Measurements from ENCODE around the gene PITX1.

PITX1 gene

DNA sequence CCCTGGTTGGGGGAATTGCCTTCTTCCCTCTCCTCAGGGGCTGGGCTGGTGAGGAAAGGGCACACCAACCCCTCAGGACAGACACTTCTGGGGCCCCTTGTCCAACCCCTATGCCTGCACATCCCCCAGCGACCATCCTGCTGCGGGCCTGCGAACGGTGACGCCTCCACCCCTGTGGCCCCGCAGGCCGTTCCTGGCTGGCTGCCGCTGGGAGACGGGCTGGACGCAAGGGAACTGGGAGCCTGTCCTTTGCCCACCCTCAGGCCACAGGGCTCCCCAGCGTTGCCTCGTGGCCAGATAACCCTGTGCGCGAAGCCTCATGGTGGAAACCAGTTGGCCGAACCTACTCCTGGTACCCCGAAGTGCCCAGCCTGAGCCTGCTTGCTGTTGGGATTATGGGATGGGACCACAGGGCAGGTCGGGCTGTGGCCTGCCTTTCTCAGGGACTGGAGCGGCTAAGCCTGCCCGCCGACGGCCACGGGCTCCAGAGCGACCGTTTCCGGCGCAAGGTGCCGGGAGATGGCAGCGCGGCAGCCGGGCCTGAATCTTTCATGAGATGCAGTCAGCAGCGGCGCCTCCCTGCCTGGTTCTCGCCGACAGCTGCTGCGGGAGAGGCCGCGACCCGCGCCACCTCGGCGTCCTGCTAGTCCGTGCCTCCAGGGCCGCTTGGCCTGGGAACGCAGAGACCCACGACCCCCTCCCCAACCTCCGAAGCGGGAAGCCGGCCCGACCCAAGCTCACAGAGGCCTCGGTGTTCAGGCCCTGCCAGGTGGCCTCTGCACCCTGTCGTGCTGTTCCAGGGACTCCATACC, 6.5 kb upstream of the PITX1 start:
- DNase-seq: no peak

DNA sequence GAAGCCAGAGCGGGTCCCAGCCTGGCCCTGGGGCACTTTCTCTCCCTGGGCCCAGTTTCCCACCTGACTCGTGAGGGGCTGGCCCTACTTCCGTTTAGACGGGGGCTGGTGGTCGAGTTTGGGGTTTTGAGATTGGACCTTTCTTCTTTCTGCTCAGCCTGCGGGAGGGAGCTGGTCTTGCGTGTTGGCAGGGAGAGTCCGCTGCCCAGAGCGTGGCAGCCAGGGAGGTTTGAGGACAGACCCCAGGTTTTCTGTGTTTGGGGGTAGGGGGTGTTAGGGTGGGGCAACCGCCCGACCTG, 6.0 kb upstream of the PITX1 start:
- no peak for DNase-seq

GRCh38 chr5:135039271-135040033, 5.4 kb upstream of the PITX1 start:
- DNase-seq: no peak

GRCh38 chr5:135038813-135039270, 4.8 kb upstream of the PITX1 start:
- DNase-seq: no peak

- no peak for DNase-seq
Measured at GRCh38 chr5:135038205-135038812, 4.3 kb upstream of the PITX1 start.

- no peak for DNase-seq
Measured at GRCh38 chr5:135037519-135038204, 3.6 kb upstream of the PITX1 start.

DNA sequence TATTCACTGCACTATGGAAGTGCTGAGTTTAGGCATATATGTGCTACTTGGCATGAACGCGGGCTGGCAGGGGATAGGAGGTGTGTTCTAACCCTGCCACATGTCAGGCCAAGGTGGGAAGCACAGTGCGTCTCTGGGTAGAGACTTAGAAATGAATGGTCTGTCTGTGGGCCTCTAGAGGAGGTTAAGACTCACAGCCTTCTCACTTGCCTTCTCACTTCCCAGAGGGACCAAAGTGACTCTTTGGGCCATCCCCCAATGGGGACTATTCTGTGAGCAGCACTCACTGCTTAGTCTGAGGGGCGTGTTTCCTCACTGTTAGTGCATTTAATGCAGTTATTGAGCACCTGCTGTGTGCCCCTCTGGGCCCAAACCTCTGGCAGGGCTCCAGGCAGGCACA, 2.4 kb upstream of the PITX1 start:
- DNase-seq: no peak

DNA sequence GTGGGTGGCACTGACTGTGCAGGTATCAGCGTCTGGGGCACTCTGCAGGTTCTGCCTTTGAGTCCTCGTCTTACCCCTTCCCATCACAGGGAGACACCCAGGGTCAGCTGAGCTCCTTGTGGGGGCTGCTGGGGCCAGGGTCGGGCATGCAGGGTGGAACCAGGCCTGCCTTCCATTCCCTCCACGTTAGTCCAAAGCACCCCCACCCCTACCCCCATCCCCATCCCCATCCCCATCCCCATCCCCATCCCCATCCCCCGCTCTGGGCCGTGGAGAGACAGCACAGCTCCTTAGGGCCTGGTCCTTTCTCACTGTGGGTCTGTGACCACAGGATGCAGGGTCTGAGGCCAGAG, 1.6 kb upstream of the PITX1 start:
- no peak for DNase-seq

DNA sequence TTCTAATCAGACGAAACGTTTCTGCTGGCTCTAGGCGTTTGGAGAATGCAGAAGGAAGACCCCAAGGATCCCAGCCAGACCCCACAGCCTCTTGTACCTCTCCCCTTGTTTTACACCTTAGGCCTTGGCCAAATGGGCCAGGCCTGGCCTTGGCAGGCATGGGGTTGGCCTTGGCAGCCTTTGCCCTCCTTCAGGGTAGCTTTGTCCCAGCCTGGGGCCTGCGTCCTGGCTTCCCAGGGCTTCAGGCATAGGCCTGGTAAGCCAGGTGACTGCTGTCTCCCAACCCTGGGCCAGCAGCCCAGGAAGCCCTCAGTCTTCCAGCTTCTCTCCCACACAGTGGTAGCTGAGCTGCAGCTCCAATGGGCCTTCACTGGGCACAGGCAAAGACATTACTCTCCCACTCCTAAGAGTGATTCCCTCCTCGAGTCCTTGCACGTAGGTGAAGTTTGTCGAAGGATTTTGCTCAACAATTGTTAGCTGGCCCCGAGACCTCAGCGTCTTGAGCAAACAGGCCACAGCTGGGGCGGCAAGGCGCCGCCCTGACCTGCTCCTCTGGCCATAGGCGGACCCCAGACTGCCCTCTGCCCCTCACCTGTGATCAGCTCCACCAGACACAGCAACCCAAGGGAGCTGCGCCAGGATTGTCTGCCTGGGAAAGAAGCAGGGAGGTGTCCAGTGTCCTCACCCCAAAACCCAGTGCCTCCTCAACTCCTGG, 1.1 kb upstream of the PITX1 start:
- no peak for DNase-seq

DNA sequence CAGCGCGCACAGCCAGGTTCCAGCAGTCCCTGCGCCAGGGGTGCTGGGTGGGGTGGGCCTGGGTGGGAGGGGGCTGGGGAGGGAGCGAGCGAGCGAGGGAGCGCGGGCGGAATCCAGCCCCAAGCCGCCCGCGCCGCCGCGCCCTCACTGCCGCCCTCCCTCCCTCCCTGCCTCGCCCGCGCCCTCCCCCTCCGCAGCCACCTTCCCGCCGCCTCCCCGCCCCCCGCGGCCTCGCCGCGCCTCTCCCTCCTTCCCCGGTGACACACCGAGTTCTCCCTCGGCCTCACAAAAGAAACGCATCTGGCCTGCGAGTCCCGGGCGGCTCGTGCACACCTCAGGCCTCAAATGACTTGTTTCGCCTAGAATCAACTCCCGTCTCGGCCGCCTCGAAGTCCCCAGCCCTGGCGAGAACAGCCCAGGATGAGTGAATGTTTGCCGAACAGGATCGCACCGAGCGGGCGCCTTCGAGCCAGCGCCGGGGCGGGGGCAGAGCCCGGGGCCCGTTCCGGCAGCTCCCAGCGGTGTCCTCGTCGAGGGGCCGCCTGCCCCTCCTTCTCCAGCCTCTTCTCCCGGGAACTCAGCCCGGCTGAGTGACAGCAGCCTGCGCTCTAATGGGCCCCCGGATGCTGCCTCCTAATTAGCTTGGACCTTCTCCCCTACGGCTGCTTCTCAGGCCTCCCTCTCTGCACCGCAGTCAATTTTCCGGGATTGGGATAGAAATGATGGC, 371 bp upstream of the PITX1 start:
- peak; percentile 53 for DNase-seq

- DNase-seq: peak; percentile 35
Measured at GRCh38 chr5:135032999-135033861, 798 bp downstream of the PITX1 start.

- no peak for DNase-seq
Measured at GRCh38 chr5:135032695-135032998, 1.4 kb downstream of the PITX1 start.

DNA sequence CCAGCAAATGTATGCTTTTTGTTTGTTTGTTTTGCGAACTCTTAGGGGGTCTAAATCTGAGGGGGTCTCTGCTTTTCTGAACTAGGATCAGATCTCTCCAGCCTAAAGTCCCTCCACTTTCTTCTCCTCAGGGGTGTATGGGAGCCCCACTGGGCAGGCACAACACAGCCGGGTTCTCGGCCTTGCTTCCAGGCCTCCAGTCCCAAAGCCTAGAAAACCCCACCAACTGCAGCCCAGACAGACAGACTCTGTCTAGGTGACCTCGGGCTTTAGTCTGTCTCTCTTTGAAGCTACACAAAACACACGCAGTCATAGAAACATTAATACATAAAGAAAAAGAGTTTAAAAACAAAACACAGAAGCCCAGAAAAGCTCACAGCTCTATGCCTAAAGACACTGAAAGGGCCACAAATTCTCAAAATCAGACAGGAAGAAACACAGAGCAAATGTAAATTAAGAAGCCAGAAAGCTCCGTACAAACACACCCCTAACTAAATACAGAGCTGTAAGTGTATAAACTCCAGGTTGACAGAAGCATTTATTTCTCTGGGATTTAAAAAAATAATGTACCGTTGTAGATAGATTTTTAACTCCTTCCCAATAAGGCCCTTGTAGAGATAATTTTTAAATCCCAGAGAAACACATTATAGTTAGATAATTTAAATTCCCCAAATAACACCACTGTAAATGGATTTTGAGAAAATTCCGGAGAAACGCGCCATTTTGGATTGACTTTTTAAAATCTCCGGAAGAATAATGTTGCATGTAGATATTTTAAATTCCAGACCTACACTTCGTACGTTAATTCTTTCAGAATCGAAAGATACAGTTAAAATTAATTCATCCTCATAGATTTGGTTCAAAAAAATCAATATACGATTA, 2.0 kb downstream of the PITX1 start:
- DNase-seq: no peak

GRCh38 chr5:135030956-135031812, 2.8 kb downstream of the PITX1 start:
- DNase-seq: no peak

DNA sequence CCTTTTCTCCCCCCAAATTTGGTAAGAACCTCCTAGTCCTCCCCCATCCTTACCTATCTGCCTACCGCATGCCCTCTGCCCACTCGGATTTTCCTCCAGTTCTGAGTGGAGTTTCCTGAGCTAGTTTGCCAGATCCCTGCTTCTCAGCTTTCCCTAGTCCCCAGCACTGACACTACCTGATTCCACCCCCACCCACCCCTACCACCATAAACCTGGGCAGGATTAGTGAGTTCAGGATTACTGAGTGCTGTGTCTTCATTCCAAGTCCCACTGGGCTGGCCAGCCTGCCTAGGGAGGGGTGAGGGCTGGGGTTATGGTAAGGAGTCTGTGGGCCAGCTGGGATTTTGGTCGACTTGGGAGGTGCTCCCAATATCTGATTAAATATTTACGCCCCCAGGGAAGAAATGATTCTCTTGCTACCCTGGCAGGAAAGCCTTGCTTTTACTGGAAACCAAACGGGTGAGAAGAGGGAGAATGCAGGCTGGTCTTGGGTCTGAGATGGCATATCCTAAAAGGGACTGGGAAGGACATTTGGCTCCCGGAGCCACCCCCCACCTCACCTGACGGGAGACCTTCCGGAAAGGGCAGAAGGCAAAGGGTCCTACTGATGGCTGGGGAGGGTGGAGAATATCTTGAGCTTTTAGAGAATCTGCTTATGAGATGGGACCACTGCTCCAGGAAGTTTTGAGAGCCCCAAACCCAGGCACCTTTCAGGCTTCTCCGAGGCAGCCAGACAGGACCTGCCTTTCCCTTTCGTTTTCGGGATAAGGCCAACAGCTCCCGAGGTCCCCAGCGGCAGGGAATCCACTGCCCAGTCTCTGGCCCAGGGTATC, 3.7 kb downstream of the PITX1 start:
- DNase-seq: no peak

- no peak for DNase-seq
Measured at GRCh38 chr5:135029477-135030122, 4.4 kb downstream of the PITX1 start.

DNA sequence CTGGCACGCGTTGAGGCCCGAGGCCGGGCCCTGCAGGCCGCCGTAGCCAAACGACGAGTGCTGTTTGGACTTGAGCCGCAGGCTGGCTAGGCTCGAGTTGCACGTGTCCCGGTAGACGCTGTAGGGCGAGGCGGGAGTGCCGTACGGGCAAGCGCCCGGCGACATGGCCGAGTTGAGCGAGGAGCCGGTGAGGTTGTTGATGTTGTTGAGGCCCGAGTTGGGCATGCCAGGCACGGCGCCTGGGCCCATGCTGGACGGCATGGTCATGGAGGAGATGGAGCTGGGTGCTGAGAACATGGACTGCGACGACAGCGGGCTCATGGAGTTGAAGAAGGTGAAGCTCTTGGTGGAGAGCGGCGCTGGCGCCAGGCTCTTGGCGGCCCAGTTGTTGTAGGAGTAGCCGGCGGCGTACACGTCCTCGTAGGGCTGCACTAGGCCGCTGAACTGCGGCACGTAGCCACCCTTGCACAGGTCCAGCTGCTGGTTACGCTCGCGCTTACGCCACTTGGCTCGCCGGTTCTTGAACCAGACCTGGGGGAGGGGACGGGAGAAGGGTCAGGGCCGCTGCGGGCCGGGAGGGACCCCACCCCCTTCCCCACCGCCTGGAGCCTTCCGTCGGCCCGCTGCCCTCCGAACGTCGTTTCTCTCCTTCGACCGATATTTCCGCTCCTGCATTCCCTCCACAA, 5.1 kb downstream of the PITX1 start:
- DNase-seq: no peak
